MCF 10A (cell line): ENCODE measurements around the gene TGM4. TPM values are rescaled to one million over a fixed set of nuclear protein-coding genes. Genes with fewer than 3 reads are reported as not detected.

Experiments used
- BruUV-seq: library from RNA; stranded (reverse); fragments of 400-500 nt; replicated peaks from 2 replicates; lab custom pipeline; 2021; lab: Mats Ljungman, UMichigan
- CTCF ChIA-PET: fragments of 300-600 bp; sonication (Branson Sonifier 250); formaldehyde crosslinking; extraction: SDS; loops from one replicate; lab custom pipeline; 2021; ENCODE audit warnings: antibody characterized with exemption, inconsistent platforms; lab: Yijun Ruan, JAX
- POLR2A ChIA-PET: fragments of 300-600, 350-650 bp; sonication (Branson Sonifier 250); formaldehyde crosslinking; extraction: SDS; loops from one replicate; lab custom pipeline; 2020; ENCODE audit warnings: antibody characterized with exemption, inconsistent platforms; lab: Yijun Ruan, JAX
- DNase-seq: peaks from one replicate; pipeline ENCODE4 v3.0.0-alpha.2; 2018; ENCODE audit not compliant: unreplicated experiment
- H3K27ac Mint-ChIP-seq: one replicate; pipeline ENCODE4 v1.8.0; 2022; ENCODE audit warnings: mild to moderate bottlenecking, low read depth, mixed read lengths; ENCODE audit not compliant: unreplicated experiment
- H3K27me3 Mint-ChIP-seq: one replicate; pipeline ENCODE4 v1.8.0; 2022; ENCODE audit warnings: mixed read lengths; ENCODE audit not compliant: insufficient read depth, unreplicated experiment
- H3K36me3 Mint-ChIP-seq: one replicate; pipeline ENCODE4 v1.8.0; 2022; ENCODE audit warnings: mild to moderate bottlenecking, moderate library complexity, mixed read lengths; ENCODE audit not compliant: insufficient read depth, unreplicated experiment
- H3K4me1 Mint-ChIP-seq: one replicate; pipeline ENCODE4 v1.8.0; 2022; ENCODE audit warnings: mixed read lengths; ENCODE audit not compliant: insufficient read depth, unreplicated experiment
- H3K4me3 Mint-ChIP-seq: one replicate; pipeline ENCODE4 v1.8.0; 2022; ENCODE audit warnings: mild to moderate bottlenecking, moderate library complexity, mixed read lengths; ENCODE audit not compliant: unreplicated experiment
- H3K9me3 Mint-ChIP-seq: one replicate; pipeline ENCODE4 v1.8.0; 2022; ENCODE audit warnings: mixed read lengths; ENCODE audit not compliant: unreplicated experiment
- intact Hi-C: fragments of 100-400 bp; cut with micrococcal nuclease; formaldehyde crosslinking; loops from 2 replicates; pipeline ENCODE4 v1.14.1; 2022
- total RNA-seq: library from RNA; stranded (reverse); gene quantifications from 2 replicates; pipeline ENCODE4 v1.2.3, GENCODE V29; 2022
- TF ChIP-seq, protein P1 (sequence below): fragments of 200-600 bp; IDR thresholded peaks from one replicate; pipeline ENCODE4 v1.8.0; 2022; ENCODE audit warnings: antibody characterized with exemption, mild to moderate bottlenecking; ENCODE audit not compliant: unreplicated experiment

TGM4 gene
- total RNA-seq, 1 experiment from 2014 or later = 2.5 TPM

DNA sequence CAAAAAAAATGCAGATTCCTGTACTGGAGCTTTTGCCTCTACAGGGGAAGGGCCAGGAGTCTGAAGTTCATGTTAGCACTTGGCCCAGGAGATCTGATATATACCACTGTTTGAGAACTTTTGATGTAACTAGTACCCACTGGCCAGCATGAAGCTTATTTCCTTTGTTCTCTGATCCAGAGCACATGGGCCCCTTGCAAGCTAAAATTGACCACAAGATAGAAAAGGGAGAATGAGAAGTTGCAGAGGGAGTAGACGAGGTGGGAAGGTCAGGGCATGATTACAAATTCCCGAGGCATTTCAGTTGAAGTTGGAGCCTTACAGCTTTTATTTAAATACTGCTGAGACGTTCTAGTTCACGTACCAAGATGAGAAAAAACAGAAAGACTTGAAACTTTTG is 28.2 kb downstream of the TGM4 start:
- intact Hi-C loops = no loop called here
- CTCF ChIA-PET = no interaction called here
- no TSS peak for BruUV-seq
- POLR2A ChIA-PET = interaction anchor here (1.2 kb wide), 1 partner anchor 9 kb away, joined by 3 read pairs; no protein-coding TSS in a partner anchor
- no peak overlapping the region for H3K4me3 Mint-ChIP-seq
- H3K9me3 Mint-ChIP-seq = no peaks in the 10 kb centered on the region
- TF ChIP-seq, protein P1, sequence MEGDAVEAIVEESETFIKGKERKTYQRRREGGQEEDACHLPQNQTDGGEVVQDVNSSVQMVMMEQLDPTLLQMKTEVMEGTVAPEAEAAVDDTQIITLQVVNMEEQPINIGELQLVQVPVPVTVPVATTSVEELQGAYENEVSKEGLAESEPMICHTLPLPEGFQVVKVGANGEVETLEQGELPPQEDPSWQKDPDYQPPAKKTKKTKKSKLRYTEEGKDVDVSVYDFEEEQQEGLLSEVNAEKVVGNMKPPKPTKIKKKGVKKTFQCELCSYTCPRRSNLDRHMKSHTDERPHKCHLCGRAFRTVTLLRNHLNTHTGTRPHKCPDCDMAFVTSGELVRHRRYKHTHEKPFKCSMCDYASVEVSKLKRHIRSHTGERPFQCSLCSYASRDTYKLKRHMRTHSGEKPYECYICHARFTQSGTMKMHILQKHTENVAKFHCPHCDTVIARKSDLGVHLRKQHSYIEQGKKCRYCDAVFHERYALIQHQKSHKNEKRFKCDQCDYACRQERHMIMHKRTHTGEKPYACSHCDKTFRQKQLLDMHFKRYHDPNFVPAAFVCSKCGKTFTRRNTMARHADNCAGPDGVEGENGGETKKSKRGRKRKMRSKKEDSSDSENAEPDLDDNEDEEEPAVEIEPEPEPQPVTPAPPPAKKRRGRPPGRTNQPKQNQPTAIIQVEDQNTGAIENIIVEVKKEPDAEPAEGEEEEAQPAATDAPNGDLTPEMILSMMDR = no peak
- no peak overlapping the region for H3K27ac Mint-ChIP-seq
- H3K4me1 Mint-ChIP-seq = peaks cover 9% of the 10 kb centered on the region
- no peak for DNase-seq
- no peaks in the 10 kb centered on the region for H3K36me3 Mint-ChIP-seq
- no peaks in the 10 kb centered on the region for H3K27me3 Mint-ChIP-seq

DNA sequence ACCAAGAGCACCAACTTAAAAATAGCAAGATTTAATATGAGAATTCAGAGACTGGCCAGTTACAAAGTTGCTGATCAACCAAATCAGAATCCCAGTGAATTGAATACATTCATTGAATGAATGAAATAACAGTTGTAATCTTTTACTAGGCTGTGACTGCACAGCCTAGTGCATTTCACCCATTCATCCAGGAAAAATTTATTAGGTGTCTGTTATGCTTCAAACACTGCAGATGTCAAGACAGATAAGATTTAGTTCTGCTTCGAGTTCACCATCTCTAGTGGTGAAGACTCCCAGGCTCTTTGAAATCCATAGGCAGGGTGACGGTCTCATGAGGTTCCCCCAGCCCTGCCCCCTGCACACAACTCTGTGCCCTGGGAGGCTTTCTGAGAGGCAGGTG is 28.9 kb downstream of the TGM4 start:
- intact Hi-C loops = no loop called here
- no peaks in the 10 kb centered on the region for H3K27me3 Mint-ChIP-seq
- TF ChIP-seq, protein P1 = no peak
- no peak for DNase-seq
- CTCF ChIA-PET = no interaction called here
- POLR2A ChIA-PET = no interaction called here
- no peaks in the 10 kb centered on the region for H3K9me3 Mint-ChIP-seq
- H3K4me1 Mint-ChIP-seq = peaks cover 11% of the 10 kb centered on the region
- no peaks in the 10 kb centered on the region for H3K36me3 Mint-ChIP-seq
- no peak overlapping the region for H3K27ac Mint-ChIP-seq
- H3K4me3 Mint-ChIP-seq = no peak overlapping the region
- no TSS peak for BruUV-seq

DNA sequence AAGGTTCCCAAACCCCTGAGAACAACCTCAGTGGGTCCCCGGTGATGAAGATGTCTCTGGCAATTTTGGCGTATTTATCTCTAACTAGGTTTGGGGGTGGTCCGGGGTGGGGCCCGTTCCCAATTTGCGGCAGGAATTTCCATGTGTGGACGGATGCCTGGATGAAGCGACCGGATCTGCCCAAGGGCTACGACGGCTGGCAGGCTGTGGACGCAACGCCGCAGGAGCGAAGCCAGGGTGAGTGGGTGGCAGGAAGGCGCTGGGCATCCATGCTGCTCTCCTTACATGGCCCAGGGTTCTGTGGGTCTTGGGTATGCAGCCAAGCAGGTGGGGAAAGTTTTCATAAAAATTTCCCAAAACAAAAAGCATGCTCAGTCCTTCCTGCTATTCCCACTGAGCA is 29.3 kb downstream of the TGM4 start:
- H3K4me3 Mint-ChIP-seq = no peak overlapping the region
- POLR2A ChIA-PET = interaction anchor here (0.8 kb wide), 1 partner anchor 19 kb away, joined by 3 read pairs; no protein-coding TSS in a partner anchor
- no peaks in the 10 kb centered on the region for H3K36me3 Mint-ChIP-seq
- no peaks in the 10 kb centered on the region for H3K9me3 Mint-ChIP-seq
- no peak overlapping the region for H3K27ac Mint-ChIP-seq
- no peak for DNase-seq
- CTCF ChIA-PET = no interaction called here
- intact Hi-C loops = no loop called here
- H3K4me1 Mint-ChIP-seq = peaks cover 11% of the 10 kb centered on the region
- BruUV-seq = no TSS peak
- TF ChIP-seq, protein P1 = no peak
- no peaks in the 10 kb centered on the region for H3K27me3 Mint-ChIP-seq

DNA sequence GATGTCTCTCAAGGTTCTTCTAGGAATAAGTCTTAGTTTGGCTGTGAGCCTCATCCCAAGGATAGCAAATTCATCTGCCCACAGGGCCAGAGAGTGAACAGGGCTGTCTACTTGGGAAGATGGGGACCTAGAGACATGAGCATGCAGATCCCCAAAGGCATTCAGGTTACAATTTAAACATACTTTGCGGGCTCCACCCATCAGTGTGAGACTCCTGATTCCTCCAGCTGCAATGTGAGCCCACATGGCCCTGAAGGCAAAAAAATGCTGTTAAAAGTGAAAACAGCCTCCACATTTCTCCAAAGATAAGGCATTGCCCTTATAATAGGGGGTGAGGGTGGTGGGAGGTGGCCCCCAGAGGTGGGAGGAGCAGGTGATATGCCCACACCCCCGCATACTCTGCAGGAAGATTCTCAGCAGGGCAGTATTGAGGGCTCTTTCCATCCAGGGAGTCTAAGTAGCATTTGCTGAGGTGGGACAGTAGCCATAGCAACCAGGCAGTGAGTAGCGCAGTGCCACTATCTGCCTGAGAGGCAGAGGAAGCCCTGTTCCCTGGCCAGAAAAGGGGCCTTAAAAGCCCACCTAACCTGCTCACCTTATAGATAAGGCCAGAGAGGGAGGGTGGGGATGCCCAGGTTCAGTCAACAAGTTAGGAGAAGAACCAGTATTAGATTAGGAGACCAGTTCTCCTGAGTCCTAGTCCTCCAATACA is 31.2 kb downstream of the TGM4 start:
- Mint-ChIP-seq H3K27ac (no peak overlapping the region), H3K36me3 (no peaks in the 10 kb centered on the region), H3K4me3 (no peak overlapping the region), H3K9me3 (no peaks in the 10 kb centered on the region), H3K4me1 (peaks cover 11% of the 10 kb centered on the region), H3K27me3 (no peaks in the 10 kb centered on the region)
- TF ChIP-seq, protein P1 = no peak
- ChIA-PET CTCF (no interaction called here), POLR2A (interaction anchor here (1.0 kb wide), 1 partner anchor 19 kb away, joined by 3 read pairs; no protein-coding TSS in a partner anchor)
- no TSS peak for BruUV-seq
- intact Hi-C loops = no loop called here
- DNase-seq = no peak
